Neural cell (in vitro differentiated cells): ENCODE measurements around the gene TAS2R13.

Experiments used
- CTCF ChIP-seq: fragments of 450-650 bp; IDR thresholded peaks from 2 replicates; pipeline ENCODE4 v1.5.1; 2014; ENCODE audit warnings: antibody characterized with exemption, mild to moderate bottlenecking, moderate library complexity; ENCODE audit not compliant: poor library complexity, severe bottlenecking
- POLR2AphosphoS5 ChIP-seq: IDR thresholded peaks from 2 replicates; pipeline ENCODE4 v1.6.1; 2012

GRCh38 chr12:10956085-10956484, 46.7 kb upstream of the TAS2R13 start:
- TF ChIP-seq CTCF: no peak
- TF ChIP-seq POLR2AphosphoS5: no peak
